HG02642 (cell line): ENCODE measurements around the gene LRSAM1.

Experiments
- ATAC-seq: cut with Tn5 transposase; IDR thresholded peaks from one replicate; pipeline ENCODE4 v1.9.1; 2021; ENCODE audit warnings: mild to moderate bottlenecking; ENCODE audit not compliant: unreplicated experiment, poor library complexity

Gene LRSAM1

DNA sequence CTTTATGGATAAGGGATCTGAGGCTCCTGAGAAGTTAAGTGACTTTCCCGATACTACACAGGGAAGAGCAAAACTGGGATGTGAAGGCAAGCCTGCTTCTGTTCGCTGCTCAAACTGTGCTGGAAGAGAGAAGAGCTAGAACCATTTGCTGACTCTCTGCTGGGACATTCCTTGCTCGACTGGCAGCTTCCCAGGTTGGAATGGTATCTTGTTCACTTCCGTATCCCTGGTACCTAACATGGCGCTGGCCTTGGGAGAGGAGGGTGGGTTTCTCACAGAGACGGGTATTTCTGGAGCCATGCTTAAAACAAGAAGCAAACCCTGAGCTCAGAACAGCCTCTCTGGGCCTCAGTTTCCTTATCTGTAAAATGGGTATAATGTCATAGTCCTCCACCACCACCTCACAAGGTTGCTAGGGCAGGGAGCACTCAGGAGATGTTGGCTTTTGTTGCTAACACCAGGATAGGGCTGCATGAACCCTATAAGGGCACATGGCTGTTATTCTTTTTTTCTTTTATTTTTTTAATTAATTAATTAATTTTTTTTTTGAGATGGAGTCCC lies 92.7 kb downstream of the LRSAM1 start:
- ATAC-seq = no peak

DNA sequence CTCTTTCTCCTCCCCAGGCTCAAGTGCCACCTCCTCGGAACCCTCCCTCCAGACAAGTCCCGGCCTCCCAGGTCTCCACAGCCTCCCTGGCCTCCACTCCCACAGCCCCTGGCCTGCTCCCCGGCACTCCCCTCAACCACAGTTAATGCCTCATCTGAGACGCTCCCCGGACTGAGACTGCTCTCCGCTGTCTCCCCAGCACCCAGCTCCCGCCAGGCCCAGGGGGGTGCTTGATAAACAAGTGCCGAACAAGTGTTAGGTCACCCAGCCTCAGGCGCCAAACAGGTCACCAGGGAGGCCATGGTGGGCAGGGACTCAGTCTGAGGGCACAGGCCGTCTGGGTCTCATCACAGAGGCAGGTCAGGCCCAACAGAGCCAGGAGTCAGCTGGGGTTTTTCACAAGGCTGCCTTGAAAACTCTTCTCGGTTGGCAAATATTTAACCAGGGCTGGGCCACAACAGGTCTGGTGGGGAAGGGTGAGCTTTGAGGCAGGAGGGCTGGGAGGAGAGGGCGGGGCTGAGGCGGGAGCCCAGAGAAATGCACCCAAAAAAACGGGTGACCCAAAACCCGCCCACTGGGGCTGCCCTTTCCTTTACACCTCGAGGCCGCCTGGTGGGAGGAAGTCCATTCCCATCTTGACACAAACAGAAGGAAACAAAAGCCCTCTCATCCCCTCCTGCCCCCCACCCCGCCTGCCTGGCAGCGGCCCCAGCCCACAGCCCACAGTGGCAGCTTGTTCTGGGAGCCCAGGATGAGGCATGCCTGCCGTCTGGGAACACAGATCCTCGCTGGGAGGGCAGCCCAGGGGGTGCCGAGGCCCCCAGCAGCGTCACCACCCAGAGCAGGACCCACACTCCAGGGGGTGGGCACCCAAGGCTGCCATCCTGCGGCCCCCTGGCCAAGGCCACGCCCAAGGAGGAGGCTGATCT lies 94.2 kb downstream of the LRSAM1 start:
- no peak for ATAC-seq

DNA sequence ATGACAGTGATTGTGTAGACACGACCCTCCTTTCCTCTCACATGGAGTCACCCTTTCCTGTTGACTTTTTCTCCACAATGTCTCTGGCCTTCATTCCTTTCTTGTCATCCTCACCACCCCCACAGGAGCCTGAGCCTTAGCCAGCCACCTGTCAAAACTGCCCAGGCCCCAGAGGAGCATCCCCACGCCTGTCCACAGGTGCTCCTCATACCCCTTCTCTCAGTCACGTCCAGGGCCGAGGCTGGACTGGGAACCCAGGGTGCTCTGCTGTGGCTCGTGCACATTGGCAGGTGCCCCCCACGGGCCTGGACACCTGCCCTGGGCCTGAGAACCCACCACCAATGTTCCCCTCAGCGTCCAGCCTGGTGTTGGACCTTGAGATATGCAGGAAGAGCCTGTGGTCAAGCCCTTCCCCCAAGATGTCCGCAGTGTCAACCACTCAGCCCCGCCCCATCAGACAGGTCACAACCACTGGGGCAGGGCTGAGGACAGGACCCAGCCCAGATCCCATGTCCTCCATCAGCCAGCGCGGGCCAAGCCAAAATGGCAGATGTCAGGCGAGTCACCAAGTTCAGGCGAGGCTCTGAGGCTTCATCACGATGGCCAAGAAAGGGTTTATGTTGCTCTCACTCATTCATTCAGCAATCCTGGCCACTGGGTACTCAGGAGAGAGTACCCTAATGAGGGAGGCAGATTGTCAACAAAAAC lies 95.0 kb downstream of the LRSAM1 start:
- no peak for ATAC-seq

DNA sequence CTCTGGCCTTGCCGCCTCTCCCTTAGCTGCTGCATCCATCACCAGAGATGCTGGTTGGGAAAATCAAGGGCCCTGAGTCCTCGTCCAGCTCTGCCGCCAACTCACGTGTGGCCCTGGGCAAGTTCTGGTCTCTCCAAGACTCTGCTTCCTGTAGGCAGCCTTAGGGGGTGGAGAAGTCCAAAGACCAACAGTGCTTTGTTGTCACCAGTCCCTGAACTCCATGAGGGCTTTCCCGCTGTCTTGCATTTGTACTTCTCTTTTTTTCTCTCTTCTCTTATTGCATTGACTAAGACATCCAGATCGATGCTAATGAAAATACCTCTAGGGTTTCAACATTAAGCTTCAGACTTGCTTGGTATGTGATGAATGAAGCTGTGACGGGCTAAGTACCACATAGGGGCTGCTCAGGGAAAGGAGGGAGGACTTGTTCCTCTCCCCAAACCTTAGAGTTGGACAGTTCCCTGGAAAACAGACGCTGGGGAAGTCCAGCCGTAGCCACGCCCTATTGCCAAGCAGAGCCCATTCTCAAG lies 97.1 kb downstream of the LRSAM1 start:
- ATAC-seq = no peak

DNA sequence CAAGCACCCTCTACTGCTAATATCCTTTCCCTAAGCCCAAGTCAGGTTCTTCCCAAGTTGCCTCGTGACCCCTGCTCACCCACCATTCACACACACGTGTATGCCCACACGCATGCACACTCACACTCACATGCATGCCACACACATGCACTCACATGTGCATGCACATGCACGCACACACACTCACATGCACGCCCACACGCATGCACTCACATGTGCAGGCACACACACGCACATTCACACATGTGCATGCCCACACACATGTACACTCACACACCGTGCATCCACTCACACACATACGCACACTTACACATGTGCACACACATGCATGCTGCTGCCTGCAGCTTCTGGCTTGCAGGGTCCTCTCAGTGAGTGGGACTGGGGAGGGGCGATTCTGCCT lies 97.9 kb downstream of the LRSAM1 start:
- no peak for ATAC-seq

DNA sequence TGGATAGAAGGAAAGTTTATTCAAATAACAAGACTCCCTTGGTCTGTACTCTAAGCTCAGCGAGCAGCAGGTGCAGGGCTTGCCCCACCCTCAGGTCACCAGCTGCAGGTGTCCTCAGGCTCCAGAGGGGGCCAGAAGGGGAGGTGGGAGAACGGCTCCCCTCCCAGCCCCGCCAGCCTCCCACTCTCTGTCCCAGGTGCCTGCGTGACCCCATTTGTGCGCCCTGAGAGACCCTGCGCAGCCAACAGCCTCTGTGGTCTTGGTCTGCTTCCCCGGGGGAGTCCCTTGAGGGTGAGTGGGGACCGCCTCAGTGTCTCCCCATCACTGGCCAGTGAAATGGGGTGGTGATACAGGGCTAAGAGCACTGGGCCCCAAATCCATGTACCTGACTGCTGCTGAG lies 98.4 kb downstream of the LRSAM1 start:
- no peak for ATAC-seq

DNA sequence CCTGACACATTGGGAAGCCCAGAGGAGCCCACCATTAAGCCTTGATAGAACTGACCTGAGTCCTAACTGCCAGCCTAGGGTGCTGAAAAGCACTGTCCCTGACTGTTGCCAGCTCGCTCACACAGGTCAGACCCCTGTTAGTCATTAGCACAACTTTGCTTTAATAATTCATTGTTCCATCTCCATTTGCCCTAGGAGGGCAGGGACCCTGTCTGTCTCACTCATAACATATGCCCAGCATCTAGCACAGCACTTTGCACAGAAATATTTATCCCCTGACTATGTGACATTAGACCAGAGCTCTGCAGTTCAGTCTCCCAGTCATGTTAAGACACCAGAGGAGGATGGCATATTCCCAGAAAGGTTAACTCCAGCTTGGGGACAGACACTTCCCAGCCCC lies 99.0 kb downstream of the LRSAM1 start:
- ATAC-seq = no peak

DNA sequence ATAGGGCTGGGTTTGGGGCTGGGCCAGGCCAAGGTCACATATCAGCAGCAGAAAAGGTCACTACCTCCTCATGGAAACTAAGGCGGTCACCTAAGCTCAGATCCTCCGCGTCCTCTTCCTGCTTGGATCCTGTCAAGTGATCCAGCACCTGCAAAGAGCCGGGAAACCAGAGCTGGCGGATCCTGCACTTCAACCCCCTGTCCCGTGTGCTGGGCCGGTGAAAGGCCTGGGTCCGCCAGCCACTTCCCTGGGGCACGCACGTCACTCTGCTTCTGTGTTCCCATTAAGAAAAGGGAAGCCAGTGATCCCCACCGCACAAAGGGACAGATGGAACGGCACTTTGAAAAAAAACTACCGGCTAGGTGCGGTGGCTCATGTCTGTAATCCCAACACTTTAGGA lies 99.4 kb downstream of the LRSAM1 start:
- ATAC-seq = no peak
